Panc1 (cell line): Measurements from ENCODE around the gene SYP. TPM values are rescaled to one million over a fixed set of nuclear protein-coding genes. Genes with fewer than 3 reads are reported as not detected.
"Not testable (repeated sequence)": the region's sequence is repeated elsewhere in the genome, so short reads cannot be mapped to it uniquely, and the experiment has no call there.

Experiments used
- ATAC-seq: fragments of 200-7000 bp; cut with Tn5 transposase; 2 replicates; pipeline ENCODE4 v1.9.1; 2020; ENCODE audit warnings: mild to moderate bottlenecking, moderate library complexity
- BruUV-seq: library from RNA; stranded (reverse); fragments of 400-500 nt; replicated peaks from 2 replicates; lab custom pipeline; 2021; lab: Mats Ljungman, UMichigan
- CTCF ChIA-PET: fragments of 300-600 bp; sonication (Branson Sonifier 250); formaldehyde crosslinking; loops from one replicate; lab custom pipeline; 2022; ENCODE audit warnings: antibody characterized with exemption; lab: Charles Lee
- POLR2A ChIA-PET: fragments of 300-600 bp; sonication (Branson Sonifier 250); formaldehyde crosslinking; loops from one replicate; lab custom pipeline; 2022; ENCODE audit warnings: antibody characterized with exemption; lab: Charles Lee
- DNase-seq: peaks from one replicate; pipeline ENCODE4 v3.0.0-alpha.2; 2010; ENCODE audit warnings: low read depth, low spot score
- H3K27ac ChIP-seq: 2 replicates; pipeline ENCODE4 v1.5.1; 2011; ENCODE audit warnings: mild to moderate bottlenecking, low read length, inconsistent platforms
- H3K27me3 ChIP-seq: fragments of 200-500 bp; sonication (Bioruptor generic); 2 replicates; pipeline ENCODE4 v1.6.0; 2014; ENCODE audit warnings: low read length, inconsistent platforms; ENCODE audit not compliant: control insufficient read depth, insufficient read depth
- H3K36me3 ChIP-seq: fragments of 200-500 bp; sonication (Bioruptor generic); 2 replicates; pipeline ENCODE4 v1.5.1; 2014; ENCODE audit warnings: inconsistent platforms, mild to moderate bottlenecking, low read length, moderate library complexity; ENCODE audit not compliant: control insufficient read depth, insufficient read depth
- H3K4me1 ChIP-seq: 2 replicates; pipeline ENCODE4 v1.5.1; 2011; ENCODE audit warnings: inconsistent platforms, mild to moderate bottlenecking, low read length, moderate library complexity; ENCODE audit not compliant: control insufficient read depth, insufficient read depth
- H3K4me3 ChIP-seq, 2 experiments: 2 replicates each; pipeline ENCODE4 v1.5.1; 2011 to 2012; ENCODE audit warnings: low read depth in 2 of 2, low read length in 2 of 2, mild to moderate bottlenecking in 2 of 2, inconsistent platforms in 1 of 2, moderate library complexity in 1 of 2
- H3K9me3 ChIP-seq: fragments of 200-500 bp; sonication (Bioruptor generic); 2 replicates; pipeline ENCODE4 v1.5.1; 2014; ENCODE audit warnings: low read depth, mild to moderate bottlenecking, inconsistent platforms, low read length, moderate library complexity; ENCODE audit not compliant: control insufficient read depth, insufficient read depth
- POLR2AphosphoS5 ChIP-seq: IDR thresholded peaks from 2 replicates; pipeline ENCODE4 v1.6.1; 2012; ENCODE audit warnings: mild to moderate bottlenecking, low read depth, low read length, moderate library complexity
- SIN3A ChIP-seq: IDR thresholded peaks from 2 replicates; pipeline ENCODE4 v1.6.1; 2012; ENCODE audit warnings: low read depth, mild to moderate bottlenecking, low read length, moderate library complexity, borderline replicate concordance; ENCODE audit not compliant: insufficient read depth
- TCF7L2 ChIP-seq: IDR thresholded peaks from 2 replicates; pipeline ENCODE4 v1.6.1; 2011; ENCODE audit warnings: mild to moderate bottlenecking, low read depth, low read length, inconsistent platforms
- in situ Hi-C: cut with HindIII; loops from 2 replicates; pipeline ENCODE4 v1.10.0; 2016; ENCODE audit warnings: low sequenced_read_pairs, low pct_unique_long_range_greater_than_20kb
- intact Hi-C: fragments of 100-400 bp; cut with micrococcal nuclease; formaldehyde crosslinking; loops from one replicate; pipeline ENCODE4 v1.10.0; 2022; ENCODE audit not compliant: unreplicated experiment
- total RNA-seq: library from RNA; stranded (reverse); gene quantifications from one replicate; pipeline ENCODE4 v1.2.1, GENCODE V29; 2021; ENCODE audit not compliant: unreplicated experiment
- TF ChIP-seq, protein P1 (sequence below), 2 experiments: IDR thresholded peaks; 2 replicates each; pipeline ENCODE4 v1.6.1; 2011 to 2012; ENCODE audit warnings: low read depth in 2 of 2, control low read depth in 1 of 2, low read length in 1 of 2, mild to moderate bottlenecking in 1 of 2, moderate library complexity in 1 of 2; ENCODE audit not compliant: insufficient read depth in 1 of 2
- TF ChIP-seq, protein P2 (sequence below): fragments of 450-650 bp; IDR thresholded peaks from 2 replicates; pipeline ENCODE4 v1.5.1; 2017; ENCODE audit warnings: mild to moderate bottlenecking

SYP gene
- total RNA-seq, 1 experiment from 2014 or later: 12.4 TPM

DNA sequence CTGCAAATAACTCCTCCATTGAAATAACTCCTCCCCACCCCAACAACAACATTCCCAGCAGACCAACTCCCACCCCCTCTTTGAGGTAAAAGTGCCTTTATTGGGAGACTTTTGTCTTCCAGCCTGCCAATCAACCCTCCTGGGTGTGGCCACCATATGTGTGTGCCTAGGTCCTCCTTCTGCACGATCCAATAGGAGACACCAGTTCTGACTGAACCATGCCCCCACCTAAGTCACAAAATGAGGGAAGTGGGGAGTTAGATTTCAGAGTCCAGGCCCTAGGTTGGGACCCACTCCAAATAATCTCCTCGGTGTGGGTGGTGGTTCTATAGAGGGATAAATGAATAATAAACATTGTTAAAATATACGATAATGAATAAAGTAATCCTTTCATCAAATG is 25.3 kb downstream of the SYP start:
- no peak for DNase-seq
- H3K36me3 ChIP-seq: peaks cover 4% of the 10 kb centered on the region; the same call in 1 of the 2 replicates
- POLR2A ChIA-PET: no interaction called here
- H3K9me3 ChIP-seq: no peaks in the 10 kb centered on the region
- H3K27me3 ChIP-seq: no peaks in the 10 kb centered on the region
- no peak for ATAC-seq
- TF ChIP-seq, protein P1, sequence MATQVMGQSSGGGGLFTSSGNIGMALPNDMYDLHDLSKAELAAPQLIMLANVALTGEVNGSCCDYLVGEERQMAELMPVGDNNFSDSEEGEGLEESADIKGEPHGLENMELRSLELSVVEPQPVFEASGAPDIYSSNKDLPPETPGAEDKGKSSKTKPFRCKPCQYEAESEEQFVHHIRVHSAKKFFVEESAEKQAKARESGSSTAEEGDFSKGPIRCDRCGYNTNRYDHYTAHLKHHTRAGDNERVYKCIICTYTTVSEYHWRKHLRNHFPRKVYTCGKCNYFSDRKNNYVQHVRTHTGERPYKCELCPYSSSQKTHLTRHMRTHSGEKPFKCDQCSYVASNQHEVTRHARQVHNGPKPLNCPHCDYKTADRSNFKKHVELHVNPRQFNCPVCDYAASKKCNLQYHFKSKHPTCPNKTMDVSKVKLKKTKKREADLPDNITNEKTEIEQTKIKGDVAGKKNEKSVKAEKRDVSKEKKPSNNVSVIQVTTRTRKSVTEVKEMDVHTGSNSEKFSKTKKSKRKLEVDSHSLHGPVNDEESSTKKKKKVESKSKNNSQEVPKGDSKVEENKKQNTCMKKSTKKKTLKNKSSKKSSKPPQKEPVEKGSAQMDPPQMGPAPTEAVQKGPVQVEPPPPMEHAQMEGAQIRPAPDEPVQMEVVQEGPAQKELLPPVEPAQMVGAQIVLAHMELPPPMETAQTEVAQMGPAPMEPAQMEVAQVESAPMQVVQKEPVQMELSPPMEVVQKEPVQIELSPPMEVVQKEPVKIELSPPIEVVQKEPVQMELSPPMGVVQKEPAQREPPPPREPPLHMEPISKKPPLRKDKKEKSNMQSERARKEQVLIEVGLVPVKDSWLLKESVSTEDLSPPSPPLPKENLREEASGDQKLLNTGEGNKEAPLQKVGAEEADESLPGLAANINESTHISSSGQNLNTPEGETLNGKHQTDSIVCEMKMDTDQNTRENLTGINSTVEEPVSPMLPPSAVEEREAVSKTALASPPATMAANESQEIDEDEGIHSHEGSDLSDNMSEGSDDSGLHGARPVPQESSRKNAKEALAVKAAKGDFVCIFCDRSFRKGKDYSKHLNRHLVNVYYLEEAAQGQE (IDR thresholded peaks at IDR 0.05; ENCODE audit: insufficient read depth in 1 of 2, low read depth in 2 of 2, low read length in 1 of 2): no peak
- no peak for TF ChIP-seq POLR2AphosphoS5
- TF ChIP-seq, protein P2, sequence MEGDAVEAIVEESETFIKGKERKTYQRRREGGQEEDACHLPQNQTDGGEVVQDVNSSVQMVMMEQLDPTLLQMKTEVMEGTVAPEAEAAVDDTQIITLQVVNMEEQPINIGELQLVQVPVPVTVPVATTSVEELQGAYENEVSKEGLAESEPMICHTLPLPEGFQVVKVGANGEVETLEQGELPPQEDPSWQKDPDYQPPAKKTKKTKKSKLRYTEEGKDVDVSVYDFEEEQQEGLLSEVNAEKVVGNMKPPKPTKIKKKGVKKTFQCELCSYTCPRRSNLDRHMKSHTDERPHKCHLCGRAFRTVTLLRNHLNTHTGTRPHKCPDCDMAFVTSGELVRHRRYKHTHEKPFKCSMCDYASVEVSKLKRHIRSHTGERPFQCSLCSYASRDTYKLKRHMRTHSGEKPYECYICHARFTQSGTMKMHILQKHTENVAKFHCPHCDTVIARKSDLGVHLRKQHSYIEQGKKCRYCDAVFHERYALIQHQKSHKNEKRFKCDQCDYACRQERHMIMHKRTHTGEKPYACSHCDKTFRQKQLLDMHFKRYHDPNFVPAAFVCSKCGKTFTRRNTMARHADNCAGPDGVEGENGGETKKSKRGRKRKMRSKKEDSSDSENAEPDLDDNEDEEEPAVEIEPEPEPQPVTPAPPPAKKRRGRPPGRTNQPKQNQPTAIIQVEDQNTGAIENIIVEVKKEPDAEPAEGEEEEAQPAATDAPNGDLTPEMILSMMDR: no peak
- peaks cover 35% of the 10 kb centered on the region for H3K4me1 ChIP-seq
- TSS peak; percentile 86 for BruUV-seq
- CTCF ChIA-PET: no interaction called here
- intact Hi-C loops: no loop called here
- H3K27ac ChIP-seq: no peak overlapping the region
- H3K4me3 ChIP-seq: no peak overlapping the region
- in situ Hi-C loops: no loop called here

DNA sequence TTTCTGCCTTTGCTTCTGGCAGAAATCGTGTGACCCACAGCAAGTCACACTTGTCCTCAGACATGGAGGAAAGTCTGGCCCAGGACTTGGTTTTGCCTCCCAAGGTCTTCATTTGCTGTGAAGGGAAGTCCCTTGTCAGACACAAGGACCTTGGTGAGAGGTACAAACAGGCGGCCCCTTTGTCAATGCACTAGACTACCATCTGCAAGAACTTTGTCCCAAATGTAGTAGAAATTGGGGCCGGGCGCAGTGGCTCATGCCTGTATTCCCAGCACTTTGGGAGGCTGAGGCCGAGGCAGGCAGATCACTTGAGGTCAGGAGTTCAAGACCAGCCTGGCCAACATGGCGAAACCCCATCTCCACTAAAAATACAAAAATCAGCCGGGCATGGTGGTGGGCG is 26.4 kb downstream of the SYP start:
- Histone ChIP-seq H3K4me3 (peak overlapping the region; percentile 74 to 83), H3K27ac (peak overlapping the region; percentile 90), H3K4me1 (peaks cover 35% of the 10 kb centered on the region)
- ATAC-seq, H3K27me3 ChIP-seq, BruUV-seq, in situ Hi-C loops, intact Hi-C loops, POLR2A ChIA-PET, H3K36me3 ChIP-seq, DNase-seq, H3K9me3 ChIP-seq, CTCF ChIA-PET: not testable (repeated sequence)

DNA sequence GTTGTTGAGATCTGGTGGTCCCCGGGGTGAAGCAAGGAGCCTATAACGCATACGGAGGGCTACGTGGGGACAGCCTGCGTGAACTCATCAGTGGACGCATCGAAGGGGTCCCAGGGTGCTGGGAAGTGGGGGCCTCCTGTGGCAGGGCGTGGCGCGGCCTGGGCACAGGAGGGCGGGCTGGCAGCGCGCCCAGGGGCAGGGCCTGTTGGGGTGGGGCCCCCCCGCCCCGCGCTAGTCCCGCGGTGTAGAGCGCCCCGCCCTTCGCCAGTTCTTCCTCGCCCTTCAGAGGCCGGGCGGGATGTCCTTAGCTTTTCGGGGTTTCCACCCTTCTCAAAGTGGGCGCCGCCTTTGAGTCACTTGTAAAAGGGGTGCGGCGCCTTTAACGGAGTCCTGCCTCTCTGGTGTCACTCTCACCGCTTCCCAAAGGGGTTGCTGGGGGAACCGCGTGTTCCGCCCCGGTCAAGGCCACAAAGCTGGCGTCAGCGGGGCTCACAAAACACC is 27.7 kb downstream of the SYP start:
- peak overlapping the region; percentile 90 for H3K27ac ChIP-seq
- BruUV-seq: no TSS peak
- TF ChIP-seq, protein P1 (IDR thresholded peaks at IDR 0.05; ENCODE audit: insufficient read depth in 1 of 2, low read depth in 2 of 2, low read length in 1 of 2): no peak
- TF ChIP-seq POLR2AphosphoS5 (peak; percentile 71), SIN3A (no peak), TCF7L2 (no peak)
- TF ChIP-seq, protein P2: no peak
- in situ Hi-C loops (no loop called here), intact Hi-C loops (no loop called here)
- peak overlapping the region; percentile 74 to 83 for H3K4me3 ChIP-seq
- H3K27me3 ChIP-seq: no peaks in the 10 kb centered on the region
- DNase-seq (no peak), ATAC-seq (peak; percentile 72)
- CTCF ChIA-PET: interaction anchor here (0.8 kb wide), 1 partner anchor 16 kb away, joined by 3 read pairs; no protein-coding TSS in a partner anchor
- peaks cover 35% of the 10 kb centered on the region for H3K4me1 ChIP-seq
- no peaks in the 10 kb centered on the region for H3K9me3 ChIP-seq
- peaks cover 4% of the 10 kb centered on the region; the same call in 1 of the 2 replicates for H3K36me3 ChIP-seq
- POLR2A ChIA-PET: interaction anchor here (0.6 kb wide), 1 partner anchor 1466 kb away, joined by 3 read pairs; no protein-coding TSS in a partner anchor
